ENCODE results near the gene UPF1. TPM values are rescaled to one million over a fixed set of nuclear protein-coding genes. Genes with fewer than 3 reads are reported as not detected.

Gene UPF1
- total and polyA plus RNA-seq, 12 donors, result 27.6 to 141 (median 72.3) TPM

GRCh38 chr19:18849838-18850400, 18.2 kb downstream of the UPF1 start:
- intact Hi-C loops (cut with DNase I), result loop anchor here (5.0 to 10.0 kb wide), 4 partner anchors 255 to 395 kb away; no protein-coding TSS in a partner anchor
- no peak for TF ChIP-seq POLR2A (IDR thresholded peaks at IDR 0.05)
- TF ChIP-seq CTCF (IDR thresholded peaks at IDR 0.05), result no peak

GRCh38 chr19:18850471-18851375, 19.0 kb downstream of the UPF1 start:
- H3K4me3 ChIP-seq, result no peak overlapping the region
- H3K4me1 ChIP-seq (replicated peaks in 1 of 2), result peaks cover 33 to 49% of the 10 kb centered on the region in 2 donors
- intact Hi-C loops (cut with DNase I), result loop anchor here (10.0 kb wide), 2 partner anchors 376 to 396 kb away; no protein-coding TSS in a partner anchor
- peak in 6 of 7 donors; percentile 64 to 84 (median 74) for DNase-seq
- no peak for TF ChIP-seq CTCF (IDR thresholded peaks at IDR 0.05)
- no peak for TF ChIP-seq POLR2A (IDR thresholded peaks at IDR 0.05)
- H3K27me3 ChIP-seq, result no peaks in the 10 kb centered on the region
- H3K27ac ChIP-seq, result peak overlapping the region; percentile 21 to 89 (median 68)
- 44 to 53% (median 47%) methylated on average over 19 to 27 of the region's 27 CpGs for WGBS, 4 donors
- no peaks in the 10 kb centered on the region for H3K9me3 ChIP-seq (replicated peaks in 1 of 3)
- H3K36me3 ChIP-seq (replicated peaks in 1 of 2), result peaks cover 0 to 60% of the 10 kb centered on the region in 2 donors

More at GRCh38 chr19:18849838-18850400, 18.2 kb downstream of the UPF1 start:
- 34 to 40% (median 34%) methylated on average over 10 to 16 of the region's 16 CpGs for WGBS, 4 donors
- H3K36me3 ChIP-seq (replicated peaks in 1 of 2), result peaks cover 0 to 52% of the 10 kb centered on the region in 2 donors
- H3K4me3 ChIP-seq, result no peak overlapping the region
- no peaks in the 10 kb centered on the region for H3K27me3 ChIP-seq
- peak overlapping the region in 4 of 5 donors; percentile 57 to 89 (median 75) for H3K27ac ChIP-seq
- peaks cover 33 to 53% of the 10 kb centered on the region in 2 donors for H3K4me1 ChIP-seq (replicated peaks in 1 of 2)
- DNase-seq, result no peak
- H3K9me3 ChIP-seq (replicated peaks in 1 of 3), result no peaks in the 10 kb centered on the region

GRCh38 chr19:18851673-18852325, 20.0 kb downstream of the UPF1 start:
- 90 to 97% (median 93%) methylated on average over 26 to 31 of the region's 31 CpGs for WGBS, 4 donors
- DNase-seq, result no peak
- no peak overlapping the region for H3K4me3 ChIP-seq
- TF ChIP-seq CTCF (IDR thresholded peaks at IDR 0.05), result no peak
- no peak for TF ChIP-seq POLR2A (IDR thresholded peaks at IDR 0.05)
- H3K27me3 ChIP-seq, result no peaks in the 10 kb centered on the region
- H3K9me3 ChIP-seq (replicated peaks in 1 of 3), result no peaks in the 10 kb centered on the region
- H3K27ac ChIP-seq, result peak overlapping the region in 2 of 5 donors; percentile 82 to 89
- H3K36me3 ChIP-seq (replicated peaks in 1 of 2), result peaks cover 0 to 71% of the 10 kb centered on the region in 2 donors
- intact Hi-C loops (cut with DNase I), result loop anchor here (10.0 kb wide), 2 partner anchors 377 to 397 kb away; no protein-coding TSS in a partner anchor
- peaks cover 33 to 44% of the 10 kb centered on the region in 2 donors for H3K4me1 ChIP-seq (replicated peaks in 1 of 2)

All from adrenal gland (tissue), 12 donors.